ENCODE data around the gene CFAP97D2. TPM values are rescaled to one million over a fixed set of nuclear protein-coding genes. Genes with fewer than 3 reads are reported as not detected.
"Not testable (repeated sequence)": the region's sequence is repeated elsewhere in the genome, so short reads cannot be mapped to it uniquely, and the experiment has no call there.

The CFAP97D2 gene
- total RNA-seq, 1 donor from 2014 or later = not detected

DNA sequence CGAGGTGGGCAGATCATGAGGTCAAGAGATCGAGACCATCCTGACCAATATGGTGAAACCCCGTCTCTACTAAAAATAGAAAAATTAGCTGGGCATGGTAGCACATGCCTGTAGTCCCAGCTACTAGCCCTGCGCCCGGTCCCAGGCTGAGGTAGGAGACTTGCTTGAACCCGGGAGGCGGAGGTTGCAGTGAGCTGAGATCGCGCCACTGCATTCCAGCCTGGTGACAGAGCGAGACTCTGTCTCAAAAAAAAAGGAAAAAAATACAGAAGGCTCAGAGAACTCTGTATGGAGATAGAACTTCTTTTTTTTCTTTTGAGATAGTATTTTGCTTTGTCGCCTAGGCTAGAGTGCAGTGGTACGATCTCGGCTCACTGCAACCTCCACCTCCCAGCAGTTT is 85.3 kb downstream of the CFAP97D2 start:
- DNase-seq (ENCODE audit: low spot score) = not testable (repeated sequence)

DNA sequence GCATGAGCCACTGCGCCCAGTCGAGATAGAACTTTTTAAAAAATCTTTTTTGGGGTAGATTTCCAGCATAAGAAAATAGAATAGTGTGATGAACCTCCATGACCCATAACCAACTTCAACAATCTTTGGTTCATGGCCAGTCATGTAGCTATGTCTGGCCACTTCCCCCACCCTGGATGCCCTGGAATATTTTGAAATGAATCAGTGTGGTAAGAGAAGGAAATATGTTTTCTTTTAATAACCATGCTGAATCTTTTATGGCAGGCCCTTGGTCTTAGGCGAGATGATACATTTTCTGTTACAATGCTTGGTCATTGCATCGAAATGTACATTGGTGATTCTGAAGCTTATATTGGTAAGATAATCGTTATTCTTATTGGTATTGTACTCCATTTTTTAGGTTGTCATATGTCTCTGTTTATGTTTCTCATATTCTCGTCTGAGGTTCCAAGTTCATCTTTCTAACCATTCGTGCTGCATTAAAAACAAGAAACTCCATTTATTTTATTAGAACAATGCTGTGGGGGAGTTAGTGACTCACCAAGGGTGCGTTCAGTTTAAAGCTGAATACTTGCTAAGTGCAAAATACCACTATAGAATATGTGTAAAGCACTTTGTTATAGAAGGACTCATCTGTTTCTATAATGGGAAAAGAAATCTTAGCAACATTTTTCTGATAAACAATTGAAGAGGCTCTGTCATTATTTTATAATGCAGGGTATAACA is 86.0 kb downstream of the CFAP97D2 start:
- DNase-seq (ENCODE audit: low spot score) = no peak

DNA sequence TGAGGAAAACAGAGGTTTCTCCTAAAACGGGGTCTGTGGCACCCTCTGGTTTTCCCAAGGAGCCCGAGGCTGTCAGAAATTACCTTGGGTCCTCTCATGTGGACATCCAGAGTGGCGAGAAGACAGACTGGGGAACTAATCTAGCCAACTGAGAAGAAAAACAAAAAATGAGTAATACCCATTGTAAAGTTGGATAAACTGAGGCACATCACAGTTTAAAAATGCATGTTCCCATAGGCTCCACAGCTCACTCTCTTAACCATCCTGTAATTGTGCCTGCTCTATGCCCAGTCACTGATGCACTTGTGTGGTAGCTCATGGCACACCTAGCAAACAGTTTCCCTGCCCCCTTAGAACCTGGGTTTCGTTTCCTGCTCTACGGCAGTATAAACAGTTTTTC is 87.2 kb downstream of the CFAP97D2 start:
- no peak for DNase-seq (ENCODE audit: low spot score)

DNA sequence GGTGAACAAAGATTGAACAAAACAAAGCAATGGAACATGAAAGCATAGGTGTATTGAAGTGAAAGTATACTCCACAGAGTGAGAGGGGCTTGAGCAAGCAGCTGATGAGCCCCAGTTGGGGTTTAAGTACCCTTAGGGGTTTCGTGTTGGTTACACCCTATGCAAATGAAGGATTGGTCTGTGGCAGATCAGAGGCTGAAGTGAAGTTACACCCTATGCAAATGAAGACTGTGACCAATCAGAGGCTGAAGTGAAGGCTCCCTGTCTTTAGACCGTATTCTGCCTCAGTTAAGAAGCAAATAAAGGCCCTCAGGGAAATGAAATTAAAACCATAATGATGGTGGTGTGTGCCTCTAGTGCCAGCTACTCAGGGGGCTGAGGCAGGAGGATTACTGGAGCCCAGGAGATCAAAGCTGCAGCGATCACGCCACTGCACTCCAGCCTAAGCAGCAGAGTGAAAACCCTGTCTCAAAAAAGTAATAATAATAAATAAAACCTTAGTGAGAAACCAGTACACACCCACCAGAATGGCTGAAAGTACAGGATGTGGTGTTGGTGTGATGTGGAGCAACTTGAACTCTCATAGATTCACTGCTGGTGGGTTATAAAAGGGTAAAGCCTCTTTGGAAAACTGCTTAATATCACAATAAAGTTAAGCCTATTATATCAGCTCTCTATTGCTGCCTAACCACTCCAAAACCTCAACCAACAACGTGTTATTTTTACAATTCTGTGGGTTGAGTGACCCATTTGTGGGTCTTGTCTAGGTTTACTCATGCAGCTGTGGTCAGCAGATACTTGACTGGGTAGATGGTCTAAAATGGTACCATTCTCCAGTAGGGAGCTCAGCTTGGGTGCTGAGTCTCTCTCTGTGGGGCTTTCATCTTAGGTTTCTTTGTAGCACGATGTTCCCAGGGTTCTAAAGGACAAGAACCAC is 89.6 kb downstream of the CFAP97D2 start:
- DNase-seq (ENCODE audit: low spot score) = no peak

DNA sequence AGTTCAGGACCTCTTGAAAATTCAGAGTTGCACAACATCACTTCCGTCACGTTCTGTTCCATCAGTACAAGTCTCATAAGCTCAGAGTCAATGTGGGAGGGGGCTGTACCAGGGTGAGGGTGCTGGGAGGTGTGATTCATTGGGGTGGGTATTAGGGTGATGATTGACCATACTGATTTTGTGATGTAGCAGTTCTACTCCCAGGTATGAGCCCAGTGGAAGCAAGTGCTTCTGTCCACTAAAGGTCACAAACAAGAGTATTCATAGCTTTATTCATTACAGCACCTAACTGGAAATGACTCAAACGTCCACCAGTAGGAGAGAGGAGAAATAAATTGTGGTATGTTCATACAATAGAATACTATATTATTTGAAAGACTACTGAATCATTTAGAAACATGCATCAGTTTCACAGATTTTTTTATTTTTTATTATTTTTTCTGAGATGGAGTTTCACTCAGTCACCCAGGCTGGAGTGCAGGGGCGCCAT is 90.3 kb downstream of the CFAP97D2 start:
- DNase-seq (ENCODE audit: low spot score) = no peak

Small RNAs within 50 kb of the gene (microRNA-seq; reads per million reads assigned to microRNA genes)
- not detected for gene MIR548AR (ENCODE audit: borderline number of aligned reads)

Other genes starting within 250 kb of the CFAP97D2 start
- gene C13orf46, start 205.2 kb upstream of the CFAP97D2 start, total RNA-seq = 2.5 TPM
- gene RASA3, start 46.6 kb upstream of the CFAP97D2 start, total RNA-seq = 102 TPM
- gene CDC16, start 55.6 kb downstream of the CFAP97D2 start, total RNA-seq = 70.0 TPM
- gene UPF3A, start 102.3 kb downstream of the CFAP97D2 start, total RNA-seq = 39.6 TPM
- gene CHAMP1, start 135.2 kb downstream of the CFAP97D2 start, total RNA-seq = 18.8 TPM

Data from mesenteric fat pad (tissue), 1 donor.